Neuronal stem cell (in vitro differentiated cells): ENCODE measurements around the gene FBXL3.

Experiments
- DNase-seq: peaks from one replicate; pipeline ENCODE4 v3.0.0-alpha.2; 2013; ENCODE audit warnings: low spot score
- H2AFZ ChIP-seq: one replicate; pipeline ENCODE4 v1.6.1; 2013; ENCODE audit warnings: mild to moderate bottlenecking, low read length, inconsistent platforms
- H2AK5ac ChIP-seq: 2 replicates; pipeline ENCODE4 v1.6.1; 2013; ENCODE audit warnings: low read depth, mild to moderate bottlenecking, inconsistent platforms, low read length, moderate library complexity, mixed read lengths
- H2BK120ac ChIP-seq: 2 replicates; pipeline ENCODE4 v1.6.1; 2013; ENCODE audit warnings: low read depth, mild to moderate bottlenecking, inconsistent platforms, low read length, moderate library complexity, mixed read lengths
- H2BK12ac ChIP-seq: one replicate; pipeline ENCODE4 v1.6.1; 2013; ENCODE audit warnings: low read length, inconsistent platforms
- H2BK15ac ChIP-seq: 2 replicates; pipeline ENCODE4 v1.6.1; 2013; ENCODE audit warnings: mild to moderate bottlenecking, low read length, inconsistent platforms, mixed read lengths
- H2BK5ac ChIP-seq: one replicate; pipeline ENCODE4 v1.6.1; 2013; ENCODE audit warnings: inconsistent platforms, mild to moderate bottlenecking, low read length, moderate library complexity
- H3K14ac ChIP-seq: one replicate; pipeline ENCODE4 v1.6.1; 2013; ENCODE audit warnings: low read length, inconsistent platforms
- H3K18ac ChIP-seq: 2 replicates; pipeline ENCODE4 v1.6.1; 2013; ENCODE audit warnings: low read length, inconsistent platforms
- H3K23ac ChIP-seq: 2 replicates; pipeline ENCODE4 v1.6.1; 2013; ENCODE audit warnings: low read depth, mild to moderate bottlenecking, mixed read lengths, low read length, inconsistent platforms; ENCODE audit not compliant: poor library complexity
- H3K27ac ChIP-seq: replicated peaks from 3 replicates; pipeline ENCODE4 v1.5.1; 2013; ENCODE audit warnings: low read length, inconsistent platforms
- H3K27me3 ChIP-seq, 3 experiments: 2 replicates each; pipeline ENCODE4 v1.6.1; 2013; ENCODE audit warnings: low read length in 3 of 3, mild to moderate bottlenecking in 2 of 3, inconsistent platforms in 1 of 3, low read depth in 1 of 3, mixed read lengths in 1 of 3, moderate library complexity in 1 of 3; ENCODE audit not compliant: control insufficient read depth in 3 of 3, insufficient read depth in 3 of 3
- H3K36me3 ChIP-seq, 2 donors: replicated peaks in 1 of 2; 2 replicates each; pipeline ENCODE4 v1.6.1; 2013; ENCODE audit warnings: low read length in 2 of 2; ENCODE audit not compliant: control insufficient read depth in 2 of 2, insufficient read depth in 2 of 2
- H3K4ac ChIP-seq: 2 replicates; pipeline ENCODE4 v1.6.1; 2013; ENCODE audit warnings: inconsistent platforms, mild to moderate bottlenecking, low read length, moderate library complexity
- H3K4me1 ChIP-seq, 2 donors: 1 replicate in 1 of 2; 2 replicates in 1 of 2; pipeline ENCODE4 v1.6.1; 2013; ENCODE audit warnings: low read length in 2 of 2, low read depth in 1 of 2; ENCODE audit not compliant: control insufficient read depth in 2 of 2, insufficient read depth in 1 of 2
- H3K4me2 ChIP-seq: one replicate; pipeline ENCODE4 v1.6.1; 2013; ENCODE audit warnings: mild to moderate bottlenecking, low read length, inconsistent platforms; ENCODE audit not compliant: insufficient read depth, poor library complexity, severe bottlenecking
- H3K4me3 ChIP-seq, 2 donors: 2 replicates each; pipeline ENCODE4 v1.5.1; 2013; ENCODE audit warnings: low read length in 2 of 2, mild to moderate bottlenecking in 2 of 2, inconsistent platforms in 1 of 2, moderate library complexity in 1 of 2
- H3K79me1 ChIP-seq: one replicate; pipeline ENCODE4 v1.6.1; 2013; ENCODE audit warnings: low read depth, mild to moderate bottlenecking, inconsistent platforms, low read length, moderate library complexity
- H3K9ac ChIP-seq: one replicate; pipeline ENCODE4 v1.6.1; 2013; ENCODE audit warnings: mild to moderate bottlenecking, low read depth, low read length, inconsistent platforms; ENCODE audit not compliant: poor library complexity
- H3K9me3 ChIP-seq, 2 donors: replicated peaks in 1 of 2; 2 replicates each; pipeline versions ENCODE3 to v1.6.1; 2013; ENCODE audit warnings: low read length in 2 of 2, mild to moderate bottlenecking in 2 of 2, inconsistent platforms in 1 of 2, low read depth in 1 of 2, mixed read lengths in 1 of 2, moderate library complexity in 1 of 2; ENCODE audit not compliant: control insufficient read depth in 2 of 2, insufficient read depth in 1 of 2
- H4K8ac ChIP-seq: one replicate; pipeline ENCODE4 v1.6.1; 2013; ENCODE audit warnings: low read depth, mild to moderate bottlenecking, inconsistent platforms, low read length, moderate library complexity
- H4K91ac ChIP-seq: one replicate; pipeline ENCODE4 v1.6.1; 2013; ENCODE audit warnings: low read length, low read depth, mild to moderate bottlenecking, inconsistent platforms; ENCODE audit not compliant: poor library complexity
- WGBS, 2 donors: extraction: QIAGEN DNeasy Blood & Tissue Kit; methylation state at CpG; one replicate each; pipeline ENCODE4 v1.1.7; 2013; ENCODE audit warnings: missing lambda C conversion rate in 2 of 2, mixed read lengths in 1 of 2; ENCODE audit not compliant: insufficient read length in 2 of 2, insufficient replicate concordance in 1 of 2; ENCODE audit errors: extremely low coverage in 2 of 2; 5-methylcytosine and 5-hydroxymethylcytosine counted together

Gene FBXL3

DNA sequence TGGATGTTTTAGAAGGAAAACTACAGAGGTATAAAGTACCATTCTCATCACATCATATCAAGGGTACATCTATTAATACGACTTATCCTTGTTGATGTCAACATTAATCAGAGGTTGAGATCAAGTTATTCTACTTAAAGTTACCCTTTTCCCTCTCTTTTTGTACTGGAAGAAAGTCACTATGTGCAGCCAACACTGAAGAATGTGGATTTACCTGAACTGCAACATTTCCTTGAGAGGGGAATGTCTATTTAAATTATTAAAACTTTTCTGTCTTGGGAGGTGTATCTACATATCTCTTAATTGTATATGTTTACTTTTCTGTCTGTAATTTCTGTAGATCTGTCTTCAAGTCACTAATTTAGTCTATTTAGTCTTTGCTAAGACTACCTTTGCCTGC lies 2.5 kb upstream of the FBXL3 start:
- no peaks in the 10 kb centered on the region for H3K27me3 ChIP-seq
- no peaks in the 10 kb centered on the region for H3K9me3 ChIP-seq
- no peak overlapping the region for H2BK5ac ChIP-seq
- no peak overlapping the region for H3K9ac ChIP-seq
- no peak overlapping the region for H2AK5ac ChIP-seq
- no peak overlapping the region for H2BK15ac ChIP-seq
- H4K8ac ChIP-seq: no peak overlapping the region
- no peak overlapping the region for H4K91ac ChIP-seq
- no peak overlapping the region for H3K4me2 ChIP-seq
- no peak overlapping the region for H2AFZ ChIP-seq
- H2BK120ac ChIP-seq: no peak overlapping the region
- no peak overlapping the region for H3K27ac ChIP-seq
- peaks cover 0 to 4% of the 10 kb centered on the region in 2 donors for H3K36me3 ChIP-seq
- H3K14ac ChIP-seq: no peak overlapping the region
- WGBS, 2 donors: no CpG with 5 or more reads among the region's 1 CpG
- peaks cover 4% of the 10 kb centered on the region for H3K79me1 ChIP-seq
- H3K4me1 ChIP-seq: peaks cover 5 to 6% of the 10 kb centered on the region in 2 donors
- no peak for DNase-seq
- no peak overlapping the region for H3K4ac ChIP-seq
- no peak overlapping the region for H2BK12ac ChIP-seq
- no peak overlapping the region for H3K4me3 ChIP-seq
- H3K23ac ChIP-seq: no peak overlapping the region
- no peak overlapping the region for H3K18ac ChIP-seq

DNA sequence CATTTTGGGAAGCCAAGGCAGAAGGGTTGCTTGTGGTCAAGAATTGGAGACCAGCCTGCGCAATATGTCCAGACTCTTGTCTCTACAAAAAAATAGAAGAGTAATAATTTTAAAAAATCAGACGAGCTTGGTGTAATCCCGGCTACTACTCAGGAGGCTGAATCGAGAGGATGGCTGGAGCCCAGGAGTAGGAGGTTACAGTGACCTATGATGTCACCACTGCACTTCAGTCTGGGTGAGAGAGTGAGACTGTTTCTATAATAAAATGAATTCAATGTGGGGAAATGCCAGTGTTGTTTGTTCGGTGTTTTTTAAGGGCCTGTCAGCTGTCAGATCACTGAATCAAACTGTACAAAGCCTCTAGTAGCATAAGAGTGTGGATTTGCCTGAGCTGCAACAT lies 1.2 kb upstream of the FBXL3 start:
- Histone ChIP-seq H3K4ac (no peak overlapping the region), H2AK5ac (no peak overlapping the region), H3K9me3 (no peaks in the 10 kb centered on the region), H3K36me3 (peaks cover 0 to 11% of the 10 kb centered on the region in 2 donors), H2BK15ac (no peak overlapping the region), H2AFZ (peak overlapping the region; percentile 98), H4K91ac (no peak overlapping the region), H3K27ac (no peak overlapping the region), H2BK12ac (no peak overlapping the region), H3K14ac (no peak overlapping the region), H3K18ac (no peak overlapping the region), H2BK5ac (no peak overlapping the region), H3K4me1 (peaks cover 5 to 6% of the 10 kb centered on the region in 2 donors), H2BK120ac (no peak overlapping the region), H3K27me3 (no peaks in the 10 kb centered on the region), H3K4me2 (no peak overlapping the region), H3K79me1 (peaks cover 4% of the 10 kb centered on the region), H3K23ac (no peak overlapping the region), H3K4me3 (peak overlapping the region in 1 of 2 donors; percentile 65), H4K8ac (no peak overlapping the region), H3K9ac (no peak overlapping the region)
- WGBS, 2 donors: no CpG with 5 or more reads among the region's 5 CpGs
- DNase-seq: no peak

DNA sequence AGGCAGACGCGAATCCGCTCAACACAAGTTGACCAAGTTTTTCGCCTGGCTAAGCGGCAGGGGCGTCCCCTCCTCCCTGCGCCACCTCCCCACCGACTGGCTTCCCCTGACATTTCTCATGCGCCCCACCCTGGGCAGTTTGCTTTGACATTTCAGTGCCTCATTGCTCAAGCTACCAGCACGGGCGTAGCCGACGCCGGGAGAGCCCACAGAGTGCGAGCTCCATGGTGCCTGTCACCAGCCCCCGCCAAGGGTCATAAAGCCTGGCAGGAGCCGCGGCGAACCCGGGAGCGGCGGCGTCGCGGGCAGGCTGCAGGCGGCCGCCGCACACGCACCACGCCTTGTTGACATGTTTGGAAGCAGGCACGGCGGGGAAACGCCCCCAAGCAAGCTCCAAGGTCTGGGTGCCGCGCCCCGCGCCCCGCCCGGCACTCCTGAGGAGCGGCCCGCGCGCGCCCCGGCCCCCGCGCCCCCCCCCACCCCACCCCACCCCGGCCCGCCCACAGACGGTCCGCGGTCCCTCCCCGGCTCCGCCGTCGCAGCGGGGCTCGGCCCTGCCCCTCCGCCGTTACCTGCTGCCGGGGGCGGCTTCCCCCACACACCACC lies 601 bp downstream of the FBXL3 start:
- H2BK15ac ChIP-seq: peak overlapping the region; percentile 79
- H3K9ac ChIP-seq: peak overlapping the region; percentile 87
- H2AK5ac ChIP-seq: no peak overlapping the region
- H3K4me2 ChIP-seq: peak overlapping the region; percentile 82
- peak overlapping the region; percentile 99 for H3K23ac ChIP-seq
- peak; percentile 49 for DNase-seq
- H3K4ac ChIP-seq: peak overlapping the region; percentile 7
- H2BK120ac ChIP-seq: no peak overlapping the region
- H3K9me3 ChIP-seq: no peaks in the 10 kb centered on the region
- peaks cover 0 to 30% of the 10 kb centered on the region in 2 donors for H3K36me3 ChIP-seq
- peak overlapping the region; percentile 99 for H2BK5ac ChIP-seq
- peaks cover 5 to 6% of the 10 kb centered on the region in 2 donors for H3K4me1 ChIP-seq
- peak overlapping the region; percentile 65 to 100 for H3K4me3 ChIP-seq
- H4K8ac ChIP-seq: peak overlapping the region; percentile 1
- H3K79me1 ChIP-seq: peaks cover 9% of the 10 kb centered on the region
- H2BK12ac ChIP-seq: no peak overlapping the region
- no peak overlapping the region for H4K91ac ChIP-seq
- H2AFZ ChIP-seq: peak overlapping the region; percentile 98
- peak overlapping the region; percentile 96 for H3K27ac ChIP-seq
- no CpG with 5 or more reads among the region's 62 CpGs for WGBS, 2 donors
- no peaks in the 10 kb centered on the region for H3K27me3 ChIP-seq
- no peak overlapping the region for H3K14ac ChIP-seq
- H3K18ac ChIP-seq: peak overlapping the region; percentile 99

DNA sequence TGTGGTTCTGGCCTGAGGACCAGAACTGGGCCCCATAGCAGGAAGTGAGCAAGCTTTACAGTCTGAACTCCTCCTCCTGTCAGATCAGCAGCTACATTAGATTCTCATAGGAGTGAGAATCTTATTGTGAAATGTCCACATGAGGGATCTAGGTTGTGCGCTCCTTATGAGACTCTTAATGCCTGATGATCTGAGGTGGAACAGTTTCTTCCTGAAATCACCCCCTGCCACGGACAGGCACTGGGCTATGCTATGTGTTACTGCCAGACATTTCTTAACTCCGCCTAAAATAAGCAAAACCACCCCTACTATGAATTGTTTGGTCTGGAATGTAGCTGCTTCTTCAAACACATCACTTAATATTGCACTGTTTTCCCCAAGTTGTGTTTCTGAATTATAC lies 4.6 kb downstream of the FBXL3 start:
- Histone ChIP-seq H3K14ac (no peak overlapping the region), H4K91ac (no peak overlapping the region), H3K4me2 (no peak overlapping the region), H3K36me3 (peaks cover 0 to 69% of the 10 kb centered on the region in 2 donors), H3K79me1 (peaks cover 9% of the 10 kb centered on the region), H4K8ac (no peak overlapping the region), H2BK5ac (no peak overlapping the region), H3K4me1 (peaks cover 3 to 4% of the 10 kb centered on the region in 2 donors), H2BK120ac (no peak overlapping the region), H3K27me3 (no peaks in the 10 kb centered on the region), H3K18ac (no peak overlapping the region), H3K9me3 (no peaks in the 10 kb centered on the region), H2AK5ac (no peak overlapping the region), H2BK15ac (no peak overlapping the region), H2AFZ (no peak overlapping the region), H3K27ac (no peak overlapping the region), H3K23ac (no peak overlapping the region), H3K4ac (no peak overlapping the region), H3K9ac (no peak overlapping the region), H2BK12ac (no peak overlapping the region), H3K4me3 (no peak overlapping the region)
- WGBS, 2 donors: no CpG with 5 or more reads among the region's 3 CpGs
- no peak for DNase-seq
